CD8-positive, alpha-beta memory T cell (primary cell): Measurements from ENCODE around the gene PRR14L. TPM values are rescaled to one million over a fixed set of nuclear protein-coding genes. Genes with fewer than 3 reads are reported as not detected.

Source experiments
- CTCF ChIA-PET: fragments of 350-600 bp; sonication (Branson Sonifier 250); formaldehyde crosslinking; loops from one replicate; lab custom pipeline; 2021; ENCODE audit warnings: antibody characterized with exemption; lab: Charles Lee
- POLR2A ChIA-PET: fragments of 350-600 bp; sonication (Branson Sonifier 250); formaldehyde crosslinking; loops from one replicate; lab custom pipeline; 2021; ENCODE audit warnings: antibody characterized with exemption; lab: Charles Lee
- DNase-seq, 5 donors: peaks; one replicate each; pipeline versions ENCODE4 v3.0.0 to v3.0.0-alpha.2; 2020 to 2022; ENCODE audit warnings: mixed read lengths in 1 of 5
- H3K27ac ChIP-seq: one replicate; pipeline ENCODE4 v1.7.0; 2013; ENCODE audit warnings: low read depth, mild to moderate bottlenecking, low read length, moderate library complexity
- H3K27me3 ChIP-seq: 2 replicates; pipeline ENCODE4 v1.7.0; 2013; ENCODE audit warnings: low read length, mild to moderate bottlenecking; ENCODE audit not compliant: insufficient read depth, poor library complexity, severe bottlenecking
- H3K36me3 ChIP-seq: 2 replicates; pipeline ENCODE4 v1.7.0; 2013; ENCODE audit warnings: mild to moderate bottlenecking, low read length, moderate library complexity; ENCODE audit not compliant: insufficient read depth
- H3K4me1 ChIP-seq: 2 replicates; pipeline ENCODE4 v1.7.0; 2013; ENCODE audit warnings: mild to moderate bottlenecking, low read length, moderate library complexity; ENCODE audit not compliant: insufficient read depth
- H3K4me3 ChIP-seq: 2 replicates; pipeline ENCODE4 v1.7.0; 2013; ENCODE audit warnings: mild to moderate bottlenecking, low read length
- H3K9me3 ChIP-seq: 2 replicates; pipeline ENCODE4 v1.7.0; 2013; ENCODE audit warnings: mild to moderate bottlenecking, low read length
- H3K27ac Mint-ChIP-seq, 8 donors: one replicate each; pipeline ENCODE4 v1.8.0; 2020 to 2021; ENCODE audit warnings: mixed read lengths in 8 of 8, mild to moderate bottlenecking in 6 of 8, inconsistent platforms in 3 of 8, moderate library complexity in 3 of 8
- H3K27me3 Mint-ChIP-seq, 2 donors: one replicate each; pipeline ENCODE4 v1.8.0; 2020 to 2021; ENCODE audit warnings: mixed read lengths in 2 of 2, mild to moderate bottlenecking in 1 of 2, moderate library complexity in 1 of 2
- H3K36me3 Mint-ChIP-seq, 3 donors: one replicate each; pipeline ENCODE4 v1.8.0; 2020 to 2021; ENCODE audit warnings: mixed read lengths in 3 of 3, inconsistent platforms in 1 of 3, mild to moderate bottlenecking in 1 of 3
- H3K4me1 Mint-ChIP-seq, 3 donors: one replicate each; pipeline ENCODE4 v1.8.0; 2020 to 2021; ENCODE audit warnings: mixed read lengths in 3 of 3, inconsistent platforms in 1 of 3, mild to moderate bottlenecking in 1 of 3
- H3K4me3 Mint-ChIP-seq, 7 donors: one replicate each; pipeline ENCODE4 v1.8.0; 2020 to 2021; ENCODE audit warnings: mixed read lengths in 7 of 7, mild to moderate bottlenecking in 6 of 7, moderate library complexity in 4 of 7, inconsistent platforms in 2 of 7
- H3K9me3 Mint-ChIP-seq, 5 donors: one replicate each; pipeline ENCODE4 v1.8.0; 2020 to 2022; ENCODE audit warnings: mixed read lengths in 5 of 5, mild to moderate bottlenecking in 3 of 5, moderate library complexity in 2 of 5, inconsistent platforms in 1 of 5
- polyA plus RNA-seq: library from polyadenylated mRNA; unstranded; fragments of 300-500 nt; fragmentation: Illumina TruSeq; gene quantifications from one replicate; pipeline ENCODE4 v1.2.3, GENCODE V29; 2021
- total RNA-seq, 2 experiments: library from RNA; stranded (reverse); gene quantifications; one replicate each; pipeline ENCODE4 v1.2.3, GENCODE V29; 2021

Gene PRR14L
- total and polyA plus RNA-seq, 3 experiments from 2014 or later: 21.0 to 52.1 (median 50.4) TPM

DNA sequence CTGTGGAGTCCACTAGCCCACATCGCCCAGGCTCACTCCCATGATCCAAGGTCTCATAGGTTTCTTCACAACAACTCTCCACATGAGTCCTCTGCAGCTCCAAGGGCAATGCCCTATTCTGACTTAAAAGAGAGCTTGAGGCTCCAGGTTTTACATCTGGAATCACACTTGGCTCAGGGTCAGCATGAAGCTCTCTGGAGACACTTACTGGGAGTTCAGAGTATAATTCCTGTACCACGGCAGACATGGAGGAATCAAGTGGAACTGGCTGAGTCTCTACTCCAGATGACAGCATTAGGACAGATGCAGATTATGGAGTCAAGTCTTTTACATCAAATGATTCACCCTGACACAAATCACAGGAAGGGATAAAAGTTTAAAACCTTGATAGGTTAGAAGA lies 11.4 kb downstream of the PRR14L start:
- peaks cover 4 to 65% (median 8%) of the 10 kb centered on the region in 3 donors for H3K36me3 Mint-ChIP-seq
- DNase-seq: no peak
- no peaks in the 10 kb centered on the region for H3K4me1 ChIP-seq
- no peaks in the 10 kb centered on the region for H3K9me3 Mint-ChIP-seq
- no peaks in the 10 kb centered on the region for H3K27me3 Mint-ChIP-seq
- POLR2A ChIA-PET: no interaction called here
- H3K27ac Mint-ChIP-seq: peak overlapping the region in 4 of 8 donors; percentile 8 to 48 (median 35)
- no peak overlapping the region for H3K27ac ChIP-seq
- peaks cover 23 to 67% (median 56%) of the 10 kb centered on the region in 3 donors for H3K4me1 Mint-ChIP-seq
- H3K4me3 ChIP-seq: no peak overlapping the region
- CTCF ChIA-PET: interaction anchor here (1.0 kb wide), 1 partner anchor 232 kb away, joined by 3 read pairs; no protein-coding TSS in a partner anchor
- no peak overlapping the region for H3K4me3 Mint-ChIP-seq
- no peaks in the 10 kb centered on the region for H3K27me3 ChIP-seq
- no peaks in the 10 kb centered on the region for H3K9me3 ChIP-seq
- H3K36me3 ChIP-seq: peaks cover 11% of the 10 kb centered on the region

DNA sequence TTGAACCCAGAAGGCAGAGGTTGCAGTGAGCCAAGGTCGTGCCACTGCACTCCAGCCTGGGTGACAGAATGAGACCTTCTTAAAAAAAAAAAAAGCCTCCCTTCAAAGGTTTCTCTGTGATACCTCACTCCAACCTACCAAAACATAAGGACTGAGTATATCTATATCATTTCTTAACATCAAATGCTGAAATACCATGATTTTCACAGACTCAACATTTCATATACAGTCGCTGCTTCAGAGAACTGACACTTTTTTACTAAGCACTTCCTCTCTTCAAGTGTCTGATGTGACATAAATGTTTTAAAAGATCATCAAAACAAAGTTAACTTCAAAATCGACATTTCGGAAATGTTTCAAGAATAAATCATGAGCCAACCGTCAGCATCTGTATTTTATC lies 12.0 kb downstream of the PRR14L start:
- Histone ChIP-seq H3K9me3 (no peaks in the 10 kb centered on the region), H3K4me1 (no peaks in the 10 kb centered on the region), H3K27me3 (no peaks in the 10 kb centered on the region), H3K36me3 (peaks cover 13% of the 10 kb centered on the region), H3K27ac (no peak overlapping the region), H3K4me3 (no peak overlapping the region)
- Mint-ChIP-seq H3K4me1 (peaks cover 23 to 67% (median 58%) of the 10 kb centered on the region in 3 donors), H3K36me3 (peaks cover 4 to 69% (median 8%) of the 10 kb centered on the region in 3 donors), H3K4me3 (no peak overlapping the region), H3K27me3 (no peaks in the 10 kb centered on the region), H3K27ac (peak overlapping the region in 3 of 8 donors; percentile 9 to 29 (median 17)), H3K9me3 (no peaks in the 10 kb centered on the region)
- CTCF ChIA-PET: no interaction called here
- DNase-seq: no peak
- POLR2A ChIA-PET: no interaction called here

DNA sequence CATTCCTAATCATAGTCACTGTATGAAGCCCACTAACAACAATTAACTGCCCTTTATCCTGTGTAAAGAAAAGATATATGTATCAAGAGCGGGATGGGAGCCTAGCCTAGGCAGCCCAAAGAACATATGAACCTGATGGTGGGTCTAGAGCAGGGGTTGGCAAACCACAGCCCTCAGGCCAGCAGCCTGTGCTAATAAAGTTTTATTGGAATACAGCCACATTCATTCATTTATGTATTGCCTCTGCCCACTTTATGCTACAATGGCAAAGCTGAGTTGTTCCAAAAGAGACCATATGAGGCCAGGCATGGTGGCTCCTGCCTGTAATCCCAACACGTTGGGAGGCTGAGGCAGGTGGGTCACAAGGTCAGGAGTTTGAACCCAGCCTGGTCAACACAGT lies 13.5 kb downstream of the PRR14L start:
- peaks cover 13% of the 10 kb centered on the region for H3K36me3 ChIP-seq
- Mint-ChIP-seq H3K4me3 (no peak overlapping the region), H3K36me3 (peaks cover 0 to 59% (median 3%) of the 10 kb centered on the region in 3 donors), H3K9me3 (no peaks in the 10 kb centered on the region), H3K27ac (peak overlapping the region in 1 of 8 donors; percentile 38), H3K27me3 (no peaks in the 10 kb centered on the region), H3K4me1 (peaks cover 22 to 64% (median 51%) of the 10 kb centered on the region in 3 donors)
- ChIA-PET POLR2A (interaction anchor here (0.6 kb wide), 1 partner anchor 25 kb away, joined by 3 read pairs; no protein-coding TSS in a partner anchor), CTCF (interaction anchor here (0.7 kb wide), 1 partner anchor 1239 kb away, joined by 3 read pairs; no protein-coding TSS in a partner anchor)
- H3K4me3 ChIP-seq: no peak overlapping the region
- no peaks in the 10 kb centered on the region for H3K9me3 ChIP-seq
- no peak for DNase-seq
- H3K4me1 ChIP-seq: no peaks in the 10 kb centered on the region
- H3K27ac ChIP-seq: no peak overlapping the region
- no peaks in the 10 kb centered on the region for H3K27me3 ChIP-seq

DNA sequence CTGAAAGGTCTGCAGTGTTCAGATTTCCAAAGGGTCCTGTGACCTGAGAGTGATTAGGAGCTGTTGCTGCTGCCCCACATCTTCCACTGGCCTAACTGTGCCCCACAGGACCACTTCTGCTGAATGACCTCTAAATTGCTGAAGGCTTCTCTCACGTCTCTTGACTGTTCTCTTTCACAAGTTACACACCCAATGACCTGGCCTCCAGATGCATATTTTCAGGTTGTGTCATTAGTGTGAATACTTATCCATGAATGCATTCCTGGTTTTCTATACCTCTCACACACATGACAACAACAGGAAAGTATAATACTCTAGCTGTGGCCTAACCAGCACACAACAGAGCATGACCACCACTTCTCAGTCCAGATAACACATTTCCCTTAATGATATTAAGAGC lies 15.4 kb downstream of the PRR14L start:
- Histone ChIP-seq H3K4me3 (no peak overlapping the region), H3K36me3 (peaks cover 11% of the 10 kb centered on the region), H3K27ac (no peak overlapping the region), H3K27me3 (no peaks in the 10 kb centered on the region), H3K4me1 (no peaks in the 10 kb centered on the region), H3K9me3 (no peaks in the 10 kb centered on the region)
- CTCF ChIA-PET: no interaction called here
- POLR2A ChIA-PET: interaction anchor here (0.6 to 0.7 kb wide), 2 partner anchors 43 to 300 kb away, joined by 3 read pairs; no protein-coding TSS in a partner anchor
- no peaks in the 10 kb centered on the region for H3K9me3 Mint-ChIP-seq
- no peak overlapping the region for H3K4me3 Mint-ChIP-seq
- no peak for DNase-seq
- peaks cover 0 to 46% (median 3%) of the 10 kb centered on the region in 3 donors for H3K36me3 Mint-ChIP-seq
- peaks cover 18 to 54% (median 43%) of the 10 kb centered on the region in 3 donors for H3K4me1 Mint-ChIP-seq
- H3K27ac Mint-ChIP-seq: peak overlapping the region in 3 of 8 donors; percentile 9 to 70 (median 47)
- no peaks in the 10 kb centered on the region for H3K27me3 Mint-ChIP-seq

DNA sequence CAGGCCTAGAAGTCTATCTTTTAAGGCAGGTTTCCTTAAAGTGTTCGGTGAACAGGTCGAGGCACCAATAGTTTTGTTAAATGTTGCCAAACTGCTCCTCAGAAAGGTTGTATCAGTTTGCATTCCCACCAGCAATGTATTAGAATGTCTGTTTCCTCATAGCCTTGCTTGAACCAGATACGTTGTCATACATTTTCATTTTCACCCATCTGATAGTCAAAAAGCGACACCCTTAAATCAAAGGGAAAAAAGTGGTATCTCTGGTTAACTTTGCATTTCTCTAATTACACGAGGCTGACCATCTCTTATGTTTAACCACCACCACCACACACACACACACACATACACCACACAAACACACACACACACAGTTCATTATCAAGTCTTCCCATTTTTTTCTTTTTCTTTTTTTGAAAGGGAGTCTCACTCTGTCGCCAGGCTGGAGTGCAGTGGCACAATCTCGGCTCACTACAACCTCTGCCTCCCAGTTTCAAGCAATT lies 16.3 kb downstream of the PRR14L start:
- Histone ChIP-seq H3K4me3 (no peak overlapping the region), H3K27ac (no peak overlapping the region), H3K9me3 (no peaks in the 10 kb centered on the region), H3K4me1 (no peaks in the 10 kb centered on the region), H3K36me3 (peaks cover 6% of the 10 kb centered on the region), H3K27me3 (no peaks in the 10 kb centered on the region)
- H3K27me3 Mint-ChIP-seq: no peaks in the 10 kb centered on the region
- ChIA-PET CTCF (no interaction called here), POLR2A (interaction anchor here (0.7 kb wide), 1 partner anchor 42 kb away, joined by 3 read pairs; no protein-coding TSS in a partner anchor)
- peak overlapping the region in 3 of 8 donors; percentile 0 to 70 (median 13) for H3K27ac Mint-ChIP-seq
- no peaks in the 10 kb centered on the region for H3K9me3 Mint-ChIP-seq
- peaks cover 0 to 39% (median 3%) of the 10 kb centered on the region in 3 donors for H3K36me3 Mint-ChIP-seq
- peaks cover 18 to 52% (median 35%) of the 10 kb centered on the region in 3 donors for H3K4me1 Mint-ChIP-seq
- no peak for DNase-seq
- H3K4me3 Mint-ChIP-seq: no peak overlapping the region

DNA sequence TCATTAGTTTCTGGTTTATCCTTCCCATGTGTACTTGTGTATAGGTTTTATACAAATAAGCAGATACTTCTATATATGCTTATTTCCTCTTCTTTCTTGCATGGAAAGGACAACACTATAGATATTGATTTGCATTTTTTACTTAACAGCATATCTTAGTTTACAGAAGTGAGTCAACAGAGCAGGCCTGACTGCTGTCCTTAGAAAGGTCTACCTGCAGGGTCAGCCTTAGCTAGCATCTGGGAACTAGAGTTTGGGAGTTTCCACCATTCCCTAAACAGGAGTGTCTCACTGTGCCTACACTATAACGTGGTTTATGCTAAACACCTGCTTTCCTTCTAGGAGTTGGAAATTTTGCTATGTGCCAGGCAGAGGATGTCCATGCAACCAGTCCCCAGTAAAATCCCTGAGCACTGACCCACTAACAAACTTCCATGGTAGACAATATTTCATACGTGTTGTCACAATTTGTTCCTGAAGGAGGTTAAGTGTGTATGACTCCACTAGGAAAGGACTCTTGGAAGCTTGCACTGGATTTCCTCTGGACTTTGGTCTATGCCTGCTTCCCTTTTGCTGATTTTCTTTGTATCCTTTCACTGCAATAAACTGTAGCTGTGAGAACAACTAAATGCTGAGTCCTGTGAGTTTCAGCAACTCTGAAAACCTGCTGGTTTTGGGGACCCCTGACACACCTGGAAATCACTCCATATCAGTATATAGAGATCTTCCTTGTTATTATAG lies 17.7 kb downstream of the PRR14L start:
- ChIA-PET POLR2A (no interaction called here), CTCF (no interaction called here)
- no peaks in the 10 kb centered on the region for H3K9me3 Mint-ChIP-seq
- no peak overlapping the region for H3K4me3 Mint-ChIP-seq
- Histone ChIP-seq H3K4me1 (no peaks in the 10 kb centered on the region), H3K9me3 (no peaks in the 10 kb centered on the region), H3K27ac (no peak overlapping the region), H3K36me3 (peaks cover 6% of the 10 kb centered on the region), H3K27me3 (no peaks in the 10 kb centered on the region), H3K4me3 (no peak overlapping the region)
- H3K27ac Mint-ChIP-seq: peak overlapping the region in 4 of 8 donors; percentile 7 to 69 (median 26)
- no peak for DNase-seq
- peaks cover 0 to 33% (median 3%) of the 10 kb centered on the region in 3 donors for H3K36me3 Mint-ChIP-seq
- H3K27me3 Mint-ChIP-seq: no peaks in the 10 kb centered on the region
- peaks cover 12 to 45% (median 25%) of the 10 kb centered on the region in 3 donors for H3K4me1 Mint-ChIP-seq

DNA sequence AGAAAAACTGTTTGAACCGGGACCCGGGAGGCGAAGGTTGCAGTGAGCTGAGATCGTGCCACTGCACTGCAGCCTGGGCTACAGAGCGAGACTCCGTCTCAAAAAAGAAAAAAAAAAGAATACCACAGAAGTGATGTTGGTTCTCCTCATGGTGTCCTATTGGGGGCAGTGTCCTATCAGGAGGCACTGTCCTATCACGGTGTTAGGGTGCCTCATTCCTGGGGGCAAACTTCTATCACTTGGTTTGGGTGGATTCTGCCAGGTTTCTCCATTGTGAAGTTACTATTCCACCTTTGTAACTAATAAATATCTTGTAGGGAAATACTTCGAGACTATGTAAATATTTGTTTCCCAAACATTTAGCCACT lies 19.6 kb downstream of the PRR14L start:
- Mint-ChIP-seq H3K27ac (no peak overlapping the region), H3K27me3 (no peaks in the 10 kb centered on the region), H3K9me3 (no peaks in the 10 kb centered on the region), H3K36me3 (peaks cover 0 to 29% (median 3%) of the 10 kb centered on the region in 3 donors), H3K4me1 (peaks cover 10 to 43% (median 25%) of the 10 kb centered on the region in 3 donors), H3K4me3 (no peak overlapping the region)
- Histone ChIP-seq H3K4me3 (no peak overlapping the region), H3K36me3 (peaks cover 6% of the 10 kb centered on the region), H3K4me1 (no peaks in the 10 kb centered on the region), H3K9me3 (no peaks in the 10 kb centered on the region), H3K27me3 (no peaks in the 10 kb centered on the region), H3K27ac (no peak overlapping the region)
- DNase-seq: no peak
- CTCF ChIA-PET: no interaction called here
- POLR2A ChIA-PET: no interaction called here

DNA sequence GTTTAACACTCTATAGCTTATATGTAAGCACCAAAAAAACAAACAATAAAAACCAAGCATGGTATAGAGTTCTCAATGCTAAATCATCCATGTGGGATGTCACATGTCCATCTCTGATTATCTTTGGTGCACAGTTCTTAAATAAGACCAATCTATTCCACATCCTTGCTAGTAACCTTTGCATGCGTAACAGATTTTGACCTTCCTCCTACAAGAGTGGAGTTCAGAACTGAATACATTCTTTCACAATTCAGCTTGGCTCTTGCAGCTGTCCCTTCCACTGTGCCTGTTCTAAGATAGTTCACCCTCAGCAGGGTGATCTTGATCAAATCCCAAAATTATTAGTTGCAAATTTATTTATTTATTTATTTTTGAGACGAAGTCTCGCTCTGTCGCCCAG lies 21.1 kb downstream of the PRR14L start:
- no peak overlapping the region for H3K27ac Mint-ChIP-seq
- CTCF ChIA-PET: interaction anchor here (1.1 kb wide), 1 partner anchor 241 kb away, joined by 3 read pairs; no protein-coding TSS in a partner anchor
- no peak overlapping the region for H3K4me3 Mint-ChIP-seq

More for the DNA sequence above, 21.1 kb downstream of the PRR14L start:
- Mint-ChIP-seq H3K27me3 (no peaks in the 10 kb centered on the region), H3K4me1 (peaks cover 7 to 33% (median 13%) of the 10 kb centered on the region in 3 donors), H3K9me3 (no peaks in the 10 kb centered on the region), H3K36me3 (peaks cover 0 to 33% (median 4%) of the 10 kb centered on the region in 3 donors)
- Histone ChIP-seq H3K4me1 (no peaks in the 10 kb centered on the region), H3K9me3 (no peaks in the 10 kb centered on the region), H3K4me3 (no peak overlapping the region), H3K36me3 (peaks cover 3% of the 10 kb centered on the region), H3K27me3 (no peaks in the 10 kb centered on the region), H3K27ac (no peak overlapping the region)
- POLR2A ChIA-PET: no interaction called here
- no peak for DNase-seq
